SKM-1 (cell line): ENCODE measurements around the gene ATP2B2.

Experiments used
- DNase-seq: peaks from one replicate; lab custom pipeline; 2025; ENCODE audit not compliant: unreplicated experiment; lab: John Stamatoyannopoulos, UW

The ATP2B2 gene

GRCh38 chr3:10495003-10495402, 10.4 kb downstream of the ATP2B2 start:
- DNase-seq: no peak

DNA sequence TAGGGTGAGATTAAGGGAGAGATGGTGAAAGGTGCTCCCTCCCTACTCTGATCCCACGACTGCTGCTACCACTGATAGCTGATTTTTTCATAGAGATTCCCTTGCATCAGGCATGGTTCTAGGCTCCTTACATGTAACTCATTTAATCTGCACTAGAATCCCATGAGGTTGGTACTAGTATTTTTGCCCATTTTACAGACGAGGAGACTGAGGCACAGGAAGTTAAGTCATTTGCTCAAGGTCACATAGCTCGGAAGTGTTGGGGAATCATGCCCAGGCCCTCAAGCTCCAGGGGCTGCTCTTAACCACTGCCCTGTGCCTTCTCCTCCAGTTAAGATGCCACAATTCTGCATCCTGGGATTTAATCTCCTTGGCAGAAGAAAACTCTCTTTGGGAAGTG, 11.2 kb downstream of the ATP2B2 start:
- no peak for DNase-seq

DNA sequence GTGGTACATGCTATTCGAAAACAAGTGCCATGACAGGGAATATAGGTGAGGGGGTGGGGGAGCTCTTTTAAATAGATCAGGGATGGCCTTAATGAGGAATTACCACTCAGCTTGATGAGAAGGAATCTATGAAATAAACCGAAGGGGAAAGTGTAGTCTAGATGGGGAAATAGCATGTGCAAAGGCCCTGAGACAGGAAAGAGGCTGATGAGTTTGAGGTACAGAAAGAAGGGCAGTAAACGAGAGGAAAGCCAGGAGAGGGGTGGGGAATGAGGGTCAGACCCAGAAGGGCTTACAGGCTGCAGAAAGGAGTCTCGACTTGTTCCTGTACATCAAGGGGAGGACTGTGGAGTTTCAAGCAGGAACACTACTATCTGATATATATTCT, 12.2 kb downstream of the ATP2B2 start:
- DNase-seq: no peak

DNA sequence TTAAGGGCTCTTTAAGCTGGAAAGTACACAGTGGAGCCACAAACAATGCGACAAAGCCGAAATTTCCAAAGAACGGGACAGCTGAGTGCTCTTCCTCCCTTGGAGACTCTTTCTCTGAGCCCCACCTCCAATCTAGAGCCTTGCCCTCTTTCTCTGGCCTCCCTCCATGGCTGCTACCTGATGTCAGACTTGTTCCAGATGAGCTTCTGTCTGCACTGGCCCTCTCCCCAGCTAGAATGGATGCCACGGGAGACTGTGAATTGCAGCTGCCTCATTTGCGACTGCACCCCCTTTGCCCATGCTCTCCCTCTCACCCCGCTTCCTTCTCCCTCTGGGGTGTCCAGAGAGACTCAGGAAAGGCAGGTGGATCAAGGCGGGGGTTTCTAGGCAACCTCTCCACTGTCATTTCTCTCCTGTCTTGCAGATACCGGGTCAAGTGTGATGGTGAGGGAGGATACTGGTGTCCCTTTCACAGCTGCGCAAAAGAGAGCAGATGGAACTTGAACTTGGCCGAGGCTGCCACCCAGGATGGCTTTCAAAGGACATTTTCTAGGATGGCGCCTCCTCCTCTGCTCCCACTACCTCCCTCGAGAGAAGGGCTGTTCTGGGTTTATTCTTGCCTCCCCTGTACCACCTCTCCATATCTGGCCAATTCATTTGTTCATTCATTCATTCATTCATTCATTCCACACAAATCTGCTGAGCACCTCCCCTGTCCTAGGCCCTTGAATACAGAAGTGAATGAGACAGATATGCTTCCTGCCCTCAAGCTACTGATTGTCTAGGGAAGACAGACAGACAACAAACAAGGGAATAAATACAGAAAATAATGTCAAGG, 12.8 kb downstream of the ATP2B2 start:
- DNase-seq: no peak

- no peak for DNase-seq
These were observed 15.5 kb downstream of the ATP2B2 start for GRCh38 chr3:10489746-10490483.

DNA sequence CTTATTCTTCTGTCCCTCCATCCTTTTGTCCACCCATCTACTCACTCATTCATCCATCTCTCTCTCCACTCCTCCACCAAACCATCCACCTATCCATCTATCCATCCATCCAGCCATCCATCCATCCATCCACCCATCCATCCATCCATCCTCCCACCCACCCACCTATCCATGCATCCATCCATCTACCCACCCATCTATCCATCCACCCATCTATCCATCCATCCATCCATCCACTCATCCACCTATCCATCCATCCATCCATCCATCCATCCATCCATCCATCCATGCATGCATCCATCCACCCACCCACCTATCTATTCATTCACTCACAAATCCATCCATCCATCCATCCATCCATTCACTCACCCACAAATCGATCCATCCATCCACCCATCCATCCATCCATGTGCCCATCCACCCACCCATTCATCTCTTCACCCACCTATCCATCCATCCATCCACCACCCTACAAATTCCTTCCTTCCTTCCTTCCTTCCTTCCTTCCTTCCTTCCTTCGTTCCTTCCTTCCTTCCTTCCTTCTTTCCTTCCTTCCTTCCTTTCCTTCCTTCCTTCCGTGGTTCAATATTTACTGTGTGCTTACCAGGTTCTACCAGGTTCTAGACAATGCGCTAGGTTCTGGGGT, 17.3 kb downstream of the ATP2B2 start:
- no peak for DNase-seq

DNA sequence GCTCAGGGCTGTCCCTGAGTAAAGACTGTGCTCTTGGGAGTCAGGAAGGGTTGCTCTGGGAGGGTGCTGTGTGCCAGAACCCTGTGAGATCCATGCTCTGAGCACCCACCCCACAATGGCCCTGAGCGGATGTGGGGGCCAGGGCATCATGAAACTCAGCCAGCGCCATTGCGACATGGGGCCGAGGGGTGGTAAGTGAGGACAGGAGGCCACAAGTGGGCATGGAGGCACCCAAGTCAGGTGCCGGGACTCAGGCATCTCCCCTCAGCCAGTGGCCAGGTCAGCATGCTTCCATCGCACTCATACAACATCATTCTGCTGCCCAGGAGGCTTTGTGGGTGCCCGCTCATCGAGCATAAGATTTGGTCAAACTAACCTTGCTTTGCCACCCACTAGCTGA, 19.6 kb downstream of the ATP2B2 start:
- DNase-seq: no peak

DNA sequence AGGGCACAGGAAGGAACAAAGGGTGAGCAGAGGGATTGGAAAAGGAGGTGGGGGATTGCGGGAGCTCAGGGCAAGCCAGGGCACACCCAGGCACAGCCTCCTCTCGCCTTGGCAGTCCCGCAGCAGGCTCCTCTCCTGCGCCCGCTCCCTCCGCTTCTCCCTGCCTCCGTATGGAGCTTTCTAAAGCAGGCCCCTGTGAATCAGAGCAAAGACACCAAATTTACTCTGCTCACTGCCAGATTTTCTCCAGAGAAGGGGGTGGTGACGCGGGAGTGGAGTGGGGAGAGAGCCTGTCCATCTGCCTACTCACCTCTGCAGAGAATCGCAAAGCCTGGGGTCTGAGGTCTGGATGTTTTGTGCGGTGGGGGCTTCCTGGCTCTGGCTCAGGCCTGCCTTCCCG, 20.0 kb downstream of the ATP2B2 start:
- DNase-seq: no peak

GRCh38 chr3:10484709-10485108, 20.7 kb downstream of the ATP2B2 start:
- no peak for DNase-seq

- no peak for DNase-seq
These were observed 21.6 kb downstream of the ATP2B2 start for GRCh38 chr3:10483686-10484345.

- DNase-seq: no peak
These were observed 22.1 kb downstream of the ATP2B2 start for GRCh38 chr3:10483364-10483675.

- no peak for DNase-seq
These were observed 22.6 kb downstream of the ATP2B2 start for GRCh38 chr3:10482631-10483363.

- DNase-seq: no peak
These were observed 24.5 kb downstream of the ATP2B2 start for GRCh38 chr3:10480871-10481378.

GRCh38 chr3:10479311-10479710, 26.1 kb downstream of the ATP2B2 start:
- no peak for DNase-seq

DNA sequence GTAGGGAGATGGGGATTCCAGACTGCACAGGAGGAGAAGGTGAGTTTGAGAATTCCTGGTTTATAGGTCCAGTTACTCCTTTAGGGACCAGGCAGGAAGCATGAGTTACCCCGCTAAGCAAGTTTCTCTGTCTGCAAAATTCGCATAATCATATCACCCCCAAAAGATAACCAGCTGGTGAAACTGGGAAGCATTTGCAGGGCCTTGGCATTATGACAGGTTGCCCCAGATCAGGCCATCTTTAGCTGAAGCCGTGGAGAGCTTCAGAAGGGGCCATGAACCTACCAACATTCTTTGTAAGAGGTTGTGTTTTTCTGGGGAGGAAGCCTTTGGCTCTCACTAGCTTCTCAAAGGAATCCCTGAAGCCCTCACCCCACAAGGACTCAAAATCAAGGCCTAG, 29.4 kb downstream of the ATP2B2 start:
- DNase-seq: no peak

DNA sequence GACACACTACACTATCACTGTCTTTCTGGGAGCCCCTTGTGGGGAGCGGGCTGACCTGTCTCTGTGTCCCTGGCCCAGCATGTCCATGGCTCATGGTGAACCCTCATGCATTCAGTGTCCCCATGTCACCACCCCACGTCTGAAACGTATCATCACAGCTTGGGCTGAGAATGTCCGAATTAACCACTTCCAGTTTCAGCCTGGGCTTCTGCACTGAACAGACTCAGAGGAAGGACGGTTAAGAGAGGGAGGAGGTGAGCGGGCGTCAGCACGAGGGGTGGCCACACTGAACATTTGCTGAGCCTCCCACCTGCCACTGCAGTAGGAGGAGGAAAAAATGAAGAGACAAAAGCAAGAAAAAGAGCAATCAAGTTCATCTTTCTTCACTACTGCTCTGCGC, 30.5 kb downstream of the ATP2B2 start:
- no peak for DNase-seq

DNA sequence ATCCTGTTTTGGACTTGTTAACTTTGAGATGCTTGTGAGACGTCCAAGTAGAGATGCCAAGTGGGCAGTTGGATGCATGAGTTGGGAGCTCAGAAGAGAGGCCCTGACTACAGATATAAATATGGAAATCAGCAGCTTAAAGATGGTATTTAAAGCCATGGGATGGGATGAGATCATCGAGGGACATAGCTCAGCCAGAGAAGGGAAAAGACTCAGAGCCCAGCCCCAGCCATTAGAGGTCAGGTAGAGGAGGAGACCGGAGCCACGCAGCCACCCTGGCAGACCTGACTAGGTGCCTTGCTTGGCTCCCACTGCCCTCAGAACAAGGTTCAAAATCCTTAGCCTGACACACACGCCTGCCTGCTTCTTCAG, 31.1 kb downstream of the ATP2B2 start:
- no peak for DNase-seq

DNA sequence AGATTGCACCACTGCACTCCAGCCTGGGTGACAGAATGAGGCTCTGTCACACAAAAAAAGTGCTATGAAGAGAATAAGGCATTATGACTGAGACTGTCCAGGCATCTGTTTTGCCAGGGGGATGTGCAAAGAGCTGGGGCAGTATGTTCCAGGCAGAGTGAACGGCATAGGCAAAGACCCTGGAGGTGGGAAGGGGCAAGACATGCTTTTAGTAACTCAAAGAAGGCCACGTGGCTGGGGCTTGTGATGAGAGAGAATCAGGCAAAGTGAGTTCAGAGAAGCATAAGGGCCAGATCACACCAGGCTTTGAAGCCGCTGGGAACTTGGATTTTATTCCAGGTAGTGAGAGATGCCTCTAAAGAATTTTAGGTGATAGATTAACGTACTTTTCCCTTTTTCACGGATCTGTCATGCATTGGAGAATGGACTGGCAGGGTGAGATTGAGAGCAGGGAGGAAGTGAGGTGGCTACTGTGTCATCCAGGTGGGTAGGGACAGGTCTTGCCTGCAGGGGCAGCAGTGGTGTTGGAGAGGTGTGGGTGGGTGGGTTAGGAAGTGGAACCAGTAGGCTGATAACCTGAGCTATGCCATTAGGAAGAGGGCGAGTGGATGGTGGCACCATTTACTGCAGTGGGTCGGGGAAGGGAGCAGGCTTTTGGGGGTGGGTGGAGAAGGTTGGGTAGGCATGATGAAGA, 31.7 kb downstream of the ATP2B2 start:
- DNase-seq: no peak

- no peak for DNase-seq
These were observed 32.4 kb downstream of the ATP2B2 start for GRCh38 chr3:10472877-10473440.
